Stimulated activated CD8-positive, alpha-beta memory T cell treated with anti-CD3 and anti-CD28 coated beads, Interleukin-2, amount 100 ng/mL, for 48 hours (primary cell): ENCODE measurements around the gene SEC24C.
"Not testable (repeated sequence)": the region's sequence is repeated elsewhere in the genome, so short reads cannot be mapped to it uniquely, and the experiment has no call there.

Source experiments
- DNase-seq, 2 donors: peaks; one replicate each; pipeline ENCODE4 v3.0.0-alpha.2; 2020; ENCODE audit warnings: low read depth in 2 of 2

SEC24C gene, protein sequence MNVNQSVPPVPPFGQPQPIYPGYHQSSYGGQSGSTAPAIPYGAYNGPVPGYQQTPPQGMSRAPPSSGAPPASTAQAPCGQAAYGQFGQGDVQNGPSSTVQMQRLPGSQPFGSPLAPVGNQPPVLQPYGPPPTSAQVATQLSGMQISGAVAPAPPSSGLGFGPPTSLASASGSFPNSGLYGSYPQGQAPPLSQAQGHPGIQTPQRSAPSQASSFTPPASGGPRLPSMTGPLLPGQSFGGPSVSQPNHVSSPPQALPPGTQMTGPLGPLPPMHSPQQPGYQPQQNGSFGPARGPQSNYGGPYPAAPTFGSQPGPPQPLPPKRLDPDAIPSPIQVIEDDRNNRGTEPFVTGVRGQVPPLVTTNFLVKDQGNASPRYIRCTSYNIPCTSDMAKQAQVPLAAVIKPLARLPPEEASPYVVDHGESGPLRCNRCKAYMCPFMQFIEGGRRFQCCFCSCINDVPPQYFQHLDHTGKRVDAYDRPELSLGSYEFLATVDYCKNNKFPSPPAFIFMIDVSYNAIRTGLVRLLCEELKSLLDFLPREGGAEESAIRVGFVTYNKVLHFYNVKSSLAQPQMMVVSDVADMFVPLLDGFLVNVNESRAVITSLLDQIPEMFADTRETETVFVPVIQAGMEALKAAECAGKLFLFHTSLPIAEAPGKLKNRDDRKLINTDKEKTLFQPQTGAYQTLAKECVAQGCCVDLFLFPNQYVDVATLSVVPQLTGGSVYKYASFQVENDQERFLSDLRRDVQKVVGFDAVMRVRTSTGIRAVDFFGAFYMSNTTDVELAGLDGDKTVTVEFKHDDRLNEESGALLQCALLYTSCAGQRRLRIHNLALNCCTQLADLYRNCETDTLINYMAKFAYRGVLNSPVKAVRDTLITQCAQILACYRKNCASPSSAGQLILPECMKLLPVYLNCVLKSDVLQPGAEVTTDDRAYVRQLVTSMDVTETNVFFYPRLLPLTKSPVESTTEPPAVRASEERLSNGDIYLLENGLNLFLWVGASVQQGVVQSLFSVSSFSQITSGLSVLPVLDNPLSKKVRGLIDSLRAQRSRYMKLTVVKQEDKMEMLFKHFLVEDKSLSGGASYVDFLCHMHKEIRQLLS

DNA sequence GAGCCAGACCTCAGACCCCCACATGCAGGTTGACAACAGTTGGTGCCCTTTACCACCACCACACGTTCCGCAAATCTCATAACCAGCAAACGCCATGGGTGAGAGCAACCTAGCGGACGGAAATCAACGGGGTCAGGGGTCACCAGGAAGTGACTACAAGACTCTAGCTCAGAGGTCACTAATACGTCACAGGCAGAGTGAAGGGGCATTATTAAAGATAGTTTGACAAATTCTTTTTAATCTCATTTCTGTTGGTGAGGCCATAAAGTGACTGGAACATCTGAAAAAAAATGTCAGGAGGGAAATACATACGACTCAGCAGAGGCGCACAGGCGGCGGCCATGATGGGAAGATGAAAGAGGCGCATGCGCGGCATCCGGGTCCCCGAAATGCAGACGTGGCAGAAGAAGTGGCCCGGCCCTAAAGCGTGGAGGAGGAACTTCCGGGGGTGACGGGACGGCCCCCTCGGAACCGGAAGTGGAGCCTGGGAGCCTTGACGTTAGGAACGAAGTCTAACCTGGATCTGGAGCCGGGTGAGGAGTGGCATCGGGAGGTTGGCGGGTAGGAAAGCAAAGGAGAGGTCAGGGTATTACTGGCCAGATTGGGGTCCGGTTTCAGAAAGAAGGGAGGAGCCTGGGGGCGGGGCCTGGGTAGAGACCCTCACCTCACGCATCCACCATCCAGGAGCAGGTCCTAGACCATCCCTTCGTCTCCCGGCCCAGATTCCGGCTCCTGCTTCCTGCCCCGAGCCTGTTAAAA, at the start of gene SEC24C:
Gene SEC24C, plus strand, starts transcription at position 468 of the 759 bp plus-strand sequence. CDS start 2,461 bp downstream, outside the sequence.
- DNase-seq, result peak; percentile 91

DNA sequence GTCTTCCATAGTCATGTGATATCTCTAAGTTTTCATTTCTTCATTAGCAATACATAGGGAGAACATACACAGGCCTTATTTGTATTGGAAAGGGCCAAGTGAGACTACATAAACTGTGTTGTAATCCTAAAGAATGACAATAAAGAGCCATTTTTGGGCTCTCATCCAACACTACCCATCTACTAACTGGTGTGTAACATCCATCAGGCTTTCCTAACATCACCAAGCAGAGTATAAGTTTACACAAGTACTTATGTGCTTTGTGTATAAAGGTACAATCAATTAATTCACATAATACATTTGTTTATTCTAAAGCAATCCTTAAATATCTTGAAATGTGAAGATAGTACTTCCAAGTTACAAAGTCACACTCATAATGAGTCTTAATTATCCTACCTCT, 48.9 kb upstream of the SEC24C start:
- not testable (repeated sequence) for DNase-seq

DNA sequence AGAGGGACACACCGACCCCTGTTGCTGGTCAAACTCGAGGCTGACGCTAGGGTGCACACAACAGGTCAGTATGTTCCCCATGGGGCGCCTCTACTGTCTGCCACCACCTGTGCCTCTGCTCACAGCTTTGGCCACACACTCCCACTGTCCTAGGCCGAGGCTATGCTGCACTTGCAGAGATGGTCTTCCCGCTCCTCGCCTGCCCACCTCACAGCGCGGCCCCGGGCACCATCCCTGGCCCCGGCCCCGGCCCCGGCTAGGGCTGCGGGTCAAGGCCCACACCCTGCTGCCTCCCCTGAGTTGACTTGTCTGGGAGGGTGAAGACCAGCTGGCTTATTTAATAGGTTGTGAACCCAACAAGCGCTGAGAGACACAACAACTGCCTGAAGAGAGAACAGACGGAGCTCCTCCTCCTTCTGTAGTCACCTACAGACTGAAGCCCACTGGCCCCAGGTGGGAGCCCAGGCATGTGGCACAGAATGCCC, 46.5 kb upstream of the SEC24C start, which contains the start of gene AGAP5:
Gene AGAP5, minus strand, starts transcription at position 435 of the 485 bp plus-strand sequence. Its CDS starts 354 bp downstream, at position 81.
- DNase-seq, result not testable (repeated sequence)

DNA sequence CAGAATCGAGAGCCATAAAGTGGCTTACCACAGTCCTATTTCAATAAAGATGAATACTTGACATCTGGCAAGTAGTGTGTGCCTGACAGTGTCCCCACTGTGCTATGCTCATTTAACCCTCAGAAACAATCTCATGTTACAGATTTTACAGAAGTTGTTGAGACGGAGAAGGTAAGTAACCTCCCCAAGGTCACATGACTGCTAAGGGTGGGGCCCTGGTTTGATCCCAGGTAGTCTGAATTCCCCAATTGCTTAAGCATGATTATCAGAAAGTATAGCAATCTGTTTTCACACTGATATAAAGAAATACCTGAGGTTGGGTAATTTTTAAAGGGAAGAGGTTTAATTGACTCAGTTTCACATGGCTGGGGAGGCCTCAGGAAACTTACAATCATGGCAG, 45.4 kb upstream of the SEC24C start:
- DNase-seq, result not testable (repeated sequence)

DNA sequence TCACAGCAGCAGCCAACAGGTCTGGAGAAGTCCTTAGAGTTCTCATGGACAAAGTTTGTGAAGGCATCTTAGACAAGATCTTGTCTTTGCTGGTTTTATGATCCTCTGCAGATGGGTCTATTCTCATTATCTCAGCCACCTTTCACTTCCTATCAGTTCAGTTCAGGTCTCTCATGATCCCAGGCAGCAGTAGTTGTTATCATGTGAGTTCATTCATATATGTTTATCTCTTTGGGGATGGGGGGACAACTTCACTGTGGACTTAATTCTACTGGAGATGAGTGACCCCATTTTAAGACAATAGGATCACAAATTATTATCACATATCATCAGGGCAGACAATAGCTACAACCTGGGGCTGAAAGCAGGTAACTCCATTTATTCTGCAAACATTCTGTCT, 40.2 kb upstream of the SEC24C start:
- DNase-seq, result not testable (repeated sequence)

DNA sequence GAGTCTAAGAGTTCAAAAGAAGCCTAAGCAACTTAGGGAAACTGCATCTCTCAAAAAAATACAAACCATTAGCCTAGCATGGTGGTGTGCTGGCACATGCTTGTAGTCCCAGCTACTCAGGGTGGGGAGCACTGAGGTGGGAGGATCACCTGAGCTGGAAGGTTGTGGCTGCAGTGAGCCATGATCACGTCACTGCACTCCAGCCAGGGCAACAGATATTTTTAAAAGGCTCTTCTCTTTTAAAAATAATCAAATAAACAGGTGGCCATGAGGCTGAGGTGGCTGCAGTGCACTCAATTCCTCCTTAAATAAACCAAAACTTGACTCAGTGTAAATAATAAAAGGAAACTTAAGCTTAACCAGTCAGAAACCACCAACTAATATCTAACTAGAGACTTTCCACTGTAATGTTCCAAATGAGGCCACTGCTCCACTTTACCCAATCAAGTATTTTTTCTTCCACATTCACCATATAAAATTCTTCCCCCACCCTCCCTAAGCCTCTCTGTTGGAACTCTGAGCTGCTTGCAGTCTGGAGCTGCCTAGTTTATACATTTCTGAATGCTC, 38.6 kb upstream of the SEC24C start:
- DNase-seq, result not testable (repeated sequence)

DNA sequence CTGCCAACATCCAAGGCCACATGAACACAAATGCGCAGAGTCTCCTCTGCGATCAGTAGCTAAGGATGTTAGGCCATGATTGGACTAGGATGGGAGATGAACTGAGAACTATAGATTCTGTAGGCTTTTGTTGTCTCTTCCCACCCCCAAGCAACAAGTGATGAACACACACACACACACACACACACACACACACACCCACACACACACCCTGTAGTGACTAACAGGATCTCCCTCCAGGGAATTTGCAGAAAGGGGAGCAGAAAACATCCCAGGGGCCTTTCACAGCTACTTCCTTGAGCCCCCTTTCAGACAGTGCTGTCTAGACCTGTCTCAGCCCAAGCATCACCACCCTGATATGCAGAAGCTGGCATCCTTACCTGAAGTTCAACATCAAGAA, 37.7 kb upstream of the SEC24C start:
- DNase-seq, result not testable (repeated sequence)

DNA sequence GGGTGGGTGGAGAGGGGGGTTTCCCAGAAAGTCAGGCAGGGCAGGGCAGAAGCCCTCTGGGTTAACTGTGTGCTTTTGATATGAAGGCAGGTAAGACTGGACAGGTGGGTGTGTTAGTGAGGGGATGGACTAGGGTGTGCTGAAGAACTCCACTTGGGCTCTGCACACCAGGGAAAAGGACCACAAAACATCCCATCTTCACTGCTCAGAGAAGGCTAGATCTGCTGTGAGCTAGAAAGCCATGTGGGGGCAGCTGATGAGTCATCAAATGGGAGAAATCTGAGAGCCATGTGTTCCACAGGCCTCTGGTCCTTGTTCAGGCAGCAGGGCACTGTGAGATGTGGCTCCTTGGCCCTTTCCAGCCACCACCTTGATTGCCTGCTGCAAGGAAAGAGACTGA, 36.5 kb upstream of the SEC24C start:
- DNase-seq, result not testable (repeated sequence)

DNA sequence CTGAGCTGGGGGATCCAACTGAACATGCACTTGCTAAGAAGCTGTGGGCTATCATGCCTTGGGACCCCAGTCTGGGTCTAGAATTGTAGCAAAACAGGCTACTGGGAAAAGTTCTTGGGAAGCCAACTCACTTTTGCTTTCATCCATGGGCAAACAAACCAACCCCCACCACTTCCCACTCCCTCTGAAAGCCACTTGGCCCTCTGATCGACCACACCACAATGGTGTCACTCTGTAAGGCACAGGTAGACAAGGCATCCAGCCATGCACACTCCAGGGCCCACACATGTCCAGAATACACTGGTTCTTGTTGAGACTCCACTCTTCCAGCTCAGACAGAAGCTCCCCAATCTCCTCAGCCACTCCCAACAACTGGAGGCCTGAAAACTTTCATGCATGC, 36.0 kb upstream of the SEC24C start:
- DNase-seq, result not testable (repeated sequence)

DNA sequence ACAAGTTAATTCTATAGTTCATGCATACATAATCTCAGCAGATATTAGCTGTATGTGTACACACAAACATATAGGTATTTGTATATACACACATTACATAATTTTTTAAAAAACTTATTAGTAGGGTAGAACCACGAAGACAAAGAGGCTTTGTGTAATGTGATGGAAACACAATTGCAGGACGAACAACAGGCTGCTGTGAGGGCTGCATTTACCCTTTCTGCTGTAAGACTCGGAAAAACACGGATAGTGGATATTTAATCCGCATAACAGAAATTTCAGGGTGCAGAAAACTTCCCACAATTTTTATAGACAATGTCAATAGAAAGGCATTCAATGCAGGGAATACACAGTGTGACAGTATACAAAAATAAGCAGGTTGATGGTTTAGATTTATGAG, 32.5 kb upstream of the SEC24C start:
- DNase-seq, result not testable (repeated sequence)

DNA sequence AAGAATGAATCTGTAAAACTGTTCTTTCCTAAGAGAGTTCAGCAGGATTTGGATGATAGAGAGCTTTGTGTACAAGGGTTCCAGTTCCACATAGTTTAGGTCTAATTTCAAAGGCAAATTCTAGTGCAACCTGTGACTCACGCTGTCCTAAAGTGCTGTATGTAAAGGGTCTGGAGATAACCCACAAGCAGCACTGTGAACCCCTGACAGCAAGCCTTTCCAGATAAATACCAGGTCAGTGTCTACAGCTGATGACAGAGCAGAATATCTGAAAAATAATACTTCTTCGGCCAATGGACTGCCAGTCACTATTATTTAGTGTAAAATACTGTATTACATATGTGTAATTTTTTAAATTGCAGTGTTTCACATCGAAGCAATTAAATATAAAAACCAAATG, 30.3 kb upstream of the SEC24C start:
- DNase-seq, result not testable (repeated sequence)

DNA sequence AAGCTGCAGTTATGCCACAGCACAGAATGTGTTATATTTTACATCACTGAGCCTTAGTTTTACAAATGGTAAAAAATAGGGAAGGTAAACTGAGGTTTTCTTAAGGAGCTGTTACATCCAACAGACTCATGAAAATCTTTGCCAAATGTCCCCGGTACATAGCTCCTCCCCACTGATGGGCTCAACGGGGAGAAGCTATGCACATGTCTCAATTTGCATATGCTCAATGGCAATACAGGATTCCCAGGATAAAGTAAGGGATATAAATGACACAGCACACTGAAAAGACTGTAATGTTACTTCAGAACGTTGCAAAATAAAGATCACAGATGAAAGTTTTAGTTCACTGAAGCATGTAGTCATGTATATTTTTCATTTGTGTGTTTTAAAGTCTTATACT, 29.7 kb upstream of the SEC24C start:
- not testable (repeated sequence) for DNase-seq

DNA sequence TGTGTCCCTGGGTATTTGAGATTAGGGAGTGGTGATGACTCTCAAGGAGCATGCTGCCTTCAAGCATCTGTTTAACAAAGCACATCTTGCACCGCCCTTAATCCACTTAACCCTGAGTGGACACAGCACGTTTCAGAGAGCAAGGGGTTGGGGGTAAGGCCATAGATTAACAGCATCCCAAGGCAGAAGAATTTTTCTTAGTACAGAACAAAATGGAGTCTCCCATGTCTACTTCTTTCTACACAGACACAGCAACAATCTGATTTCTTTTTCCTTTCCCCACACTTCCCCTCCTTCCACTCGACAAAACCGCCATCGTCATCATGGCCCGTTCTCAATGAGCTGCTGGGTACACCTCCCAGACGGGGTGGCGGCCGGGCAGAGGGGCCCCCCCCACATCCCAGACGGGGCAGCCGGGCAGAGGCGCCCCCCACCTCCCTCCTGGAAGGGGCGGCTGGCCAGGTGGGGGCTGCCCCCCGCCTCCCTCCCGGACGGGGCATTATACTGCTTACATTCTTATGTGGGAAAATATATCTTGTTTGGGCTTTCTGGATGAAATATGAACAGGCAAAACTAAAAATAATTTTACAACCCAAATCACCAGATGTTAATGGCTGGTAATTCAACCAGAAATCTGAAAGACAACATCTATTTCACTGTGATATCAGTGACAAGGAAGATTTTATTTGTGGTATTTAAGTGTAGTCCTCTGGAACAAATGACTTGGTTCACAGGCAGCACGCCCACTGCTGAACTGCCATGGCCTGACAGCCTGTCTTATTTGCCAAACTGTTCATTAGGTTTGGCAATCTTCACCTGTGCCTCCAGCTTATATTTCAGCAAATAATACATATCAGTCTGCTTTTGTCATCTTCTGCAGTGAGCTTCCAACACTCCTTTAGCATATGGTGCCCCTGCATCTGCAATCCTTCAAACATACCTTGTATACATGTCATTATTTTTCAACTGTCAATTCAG, 28.7 kb upstream of the SEC24C start:
- not testable (repeated sequence) for DNase-seq

DNA sequence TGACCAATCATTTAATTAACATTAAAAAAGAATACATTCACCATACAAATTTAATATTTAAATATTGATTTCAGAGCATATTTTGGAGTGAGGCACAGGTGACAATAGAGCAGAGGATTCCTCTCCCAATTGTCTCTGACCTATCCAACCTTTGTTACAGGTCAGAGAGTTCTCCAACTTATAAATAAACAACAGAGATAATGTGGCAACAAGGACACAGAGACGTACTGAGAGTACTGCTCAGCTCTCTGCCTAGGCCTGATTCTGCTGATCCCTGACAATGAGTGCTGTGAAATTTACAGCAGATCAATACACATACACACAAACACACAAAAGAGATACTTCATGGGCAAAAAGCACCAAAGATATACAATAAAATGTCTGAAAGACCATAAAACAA, 27.9 kb upstream of the SEC24C start:
- no peak for DNase-seq

DNA sequence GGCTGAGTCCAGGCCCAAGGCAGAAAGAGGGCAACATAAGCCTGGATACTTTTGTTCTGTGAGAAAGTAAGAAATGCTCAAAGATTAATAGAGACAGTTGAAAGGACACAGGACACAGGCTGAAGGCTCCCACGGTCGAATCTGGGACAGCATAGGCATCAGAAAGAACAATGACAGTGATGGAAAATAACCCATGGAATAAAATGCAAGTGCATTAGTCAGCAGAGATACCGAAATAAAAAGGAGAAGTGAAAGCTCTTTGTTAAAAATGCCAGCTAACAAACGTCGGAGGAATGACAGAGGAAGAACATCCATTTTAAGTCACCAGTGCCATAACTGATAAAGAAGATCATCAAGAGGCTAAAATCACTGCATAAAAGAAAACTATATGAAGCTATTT, 26.6 kb upstream of the SEC24C start:
- DNase-seq, result no peak

DNA sequence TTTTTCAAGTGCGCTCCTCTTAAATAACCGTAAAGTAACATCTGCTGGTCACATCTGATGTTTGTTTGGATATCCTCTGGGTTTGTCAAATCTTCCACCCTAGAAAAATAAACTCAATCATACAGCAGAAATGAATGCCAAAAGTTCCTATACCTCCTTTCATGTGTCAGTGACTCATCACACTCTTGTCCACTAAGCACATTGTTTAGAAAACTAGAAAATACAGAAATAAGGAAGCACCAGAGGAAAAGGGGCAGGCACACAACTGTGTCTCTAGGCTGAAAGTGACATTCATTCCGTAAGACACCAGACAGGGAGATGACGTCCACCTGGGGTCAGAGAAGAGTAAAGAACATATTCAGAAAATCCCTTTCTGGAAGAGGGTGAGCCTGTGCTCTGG, 23.6 kb upstream of the SEC24C start:
- not testable (repeated sequence) for DNase-seq

DNA sequence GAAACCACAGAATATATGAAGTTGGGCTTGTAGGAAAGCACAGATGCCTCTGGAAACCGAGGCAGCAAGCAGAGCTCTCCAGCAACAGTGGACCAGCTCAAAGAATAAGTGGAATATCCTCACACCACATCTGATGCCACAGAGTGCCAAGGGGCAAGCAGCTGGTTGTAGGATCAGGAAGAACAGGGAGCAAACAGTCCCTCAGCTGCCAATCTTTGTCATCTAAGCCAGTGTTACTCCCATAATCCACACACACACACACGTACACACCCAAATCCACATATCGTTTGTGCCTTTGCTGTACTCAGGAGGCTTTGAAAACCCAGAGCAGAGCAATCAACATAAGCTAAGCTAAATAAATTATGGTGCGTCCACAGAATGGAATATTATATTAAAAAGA, 20.7 kb upstream of the SEC24C start:
- DNase-seq, result no peak

DNA sequence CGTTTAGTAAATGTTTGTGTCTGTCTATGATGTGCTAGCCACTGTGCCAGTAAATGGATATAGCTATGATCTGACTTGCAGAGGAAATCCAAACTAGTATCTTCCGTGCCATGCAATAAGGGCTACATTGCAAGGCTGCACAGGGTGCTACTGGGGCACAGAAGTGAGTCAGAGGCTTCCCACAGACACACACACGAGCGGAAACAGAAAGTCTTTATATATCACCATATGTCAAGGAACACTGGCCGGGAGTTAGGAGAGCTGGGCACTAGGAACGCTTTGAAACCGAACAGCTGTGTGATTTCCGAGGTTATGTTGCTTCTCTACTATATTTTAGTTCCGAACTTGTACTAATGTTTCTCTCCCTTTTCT, 14.4 kb upstream of the SEC24C start:
- DNase-seq, result peak in 1 of 2 donors; percentile 16

DNA sequence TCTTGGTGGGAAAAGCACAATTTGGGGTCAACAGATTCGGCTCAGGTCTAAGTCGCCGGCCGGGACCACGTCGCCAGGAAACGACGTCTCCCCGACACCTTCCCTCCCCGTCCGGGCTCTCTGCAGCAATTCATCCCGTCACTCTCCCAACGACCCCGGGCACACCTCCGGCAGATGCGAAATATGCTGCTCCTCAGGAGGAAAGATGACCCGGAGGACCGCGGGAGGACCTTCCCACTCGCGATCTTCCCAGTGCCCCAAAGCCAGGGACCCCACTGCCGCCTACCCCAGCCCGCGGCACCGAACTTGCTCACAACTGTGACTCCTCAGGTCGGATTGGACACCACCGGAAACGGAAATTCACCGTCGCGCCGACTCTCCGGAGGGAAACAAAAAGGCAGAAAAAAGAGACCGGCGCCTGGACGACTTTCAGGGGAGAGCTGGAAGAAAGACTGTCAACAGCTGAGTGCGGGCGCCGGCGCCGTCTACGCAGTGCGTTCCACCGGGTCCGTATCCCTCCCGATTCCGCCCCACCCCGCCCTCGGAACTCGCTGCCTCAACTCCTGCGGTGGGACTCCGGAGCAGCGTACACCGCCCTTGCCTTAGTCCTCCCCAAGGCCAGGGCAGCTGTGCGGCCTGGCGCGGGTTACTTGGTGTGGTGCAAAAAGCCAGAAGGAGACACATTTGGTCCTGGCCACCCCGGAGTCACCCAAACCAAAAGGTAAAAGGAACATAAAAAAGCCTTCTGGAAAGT, 13.8 kb upstream of the SEC24C start:
- peak; percentile 86 to 89 for DNase-seq
